ENCODE measurements around the gene CDK5RAP1. TPM values are rescaled to one million over a fixed set of nuclear protein-coding genes. Genes with fewer than 3 reads are reported as not detected.
A peak's percentile ranks its signal among the peaks of the same experiment; 100 is the strongest.

CDK5RAP1 gene
- total RNA-seq, 1 donor: 22.5 TPM

- no peak for TF ChIP-seq CTCF (IDR thresholded peaks at IDR 0.05; ENCODE audit: insufficient read depth, low read depth, low read length)
Observed at GRCh38 chr20:33387177-33387576, 14.1 kb downstream of the CDK5RAP1 start.

DNA sequence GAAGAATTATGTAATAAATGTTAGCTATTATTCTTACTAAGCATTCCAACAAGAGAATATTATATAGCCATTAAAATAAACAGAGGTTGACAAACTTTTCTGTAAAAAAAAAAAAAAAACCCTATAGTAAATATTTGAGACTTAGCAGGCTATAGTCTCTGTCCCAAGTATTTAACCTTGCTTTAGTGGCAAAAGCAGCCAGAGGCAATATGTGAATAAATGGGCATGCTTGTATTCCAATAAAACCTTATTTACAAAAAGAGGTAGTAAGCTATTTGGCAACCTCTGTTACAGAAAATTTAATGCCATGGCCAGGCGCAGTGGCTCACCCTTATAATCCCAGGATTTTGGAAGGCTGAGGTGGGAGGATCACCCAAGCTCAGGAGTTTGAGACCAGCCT, 14.6 kb downstream of the CDK5RAP1 start:
- no peak for DNase-seq (ENCODE audit: low read depth)
- no peak overlapping the region for H3K4me3 ChIP-seq (ENCODE audit: low read depth, low read length)
- no peak for TF ChIP-seq CTCF (IDR thresholded peaks at IDR 0.05; ENCODE audit: insufficient read depth, low read depth, low read length)

More at GRCh38 chr20:33387177-33387576, 14.1 kb downstream of the CDK5RAP1 start:
- H3K4me3 ChIP-seq (ENCODE audit: low read depth, low read length): no peak overlapping the region
- DNase-seq (ENCODE audit: low read depth): peak; percentile 91

GRCh38 chr20:33377366-33377765, 24.0 kb downstream of the CDK5RAP1 start:
- no peak for DNase-seq (ENCODE audit: low read depth)
- TF ChIP-seq CTCF (IDR thresholded peaks at IDR 0.05; ENCODE audit: insufficient read depth, low read depth, low read length): no peak
- H3K4me3 ChIP-seq (ENCODE audit: low read depth, low read length): no peak overlapping the region

GRCh38 chr20:33373735-33374605, 27.3 kb downstream of the CDK5RAP1 start:
- DNase-seq (ENCODE audit: low read depth): peak; percentile 89
- no peak overlapping the region for H3K4me3 ChIP-seq (ENCODE audit: low read depth, low read length)
- TF ChIP-seq CTCF (IDR thresholded peaks at IDR 0.05; ENCODE audit: insufficient read depth, low read depth, low read length): no peak

GRCh38 chr20:33372993-33373441, 28.3 kb downstream of the CDK5RAP1 start:
- DNase-seq (ENCODE audit: low read depth): peak; percentile 41
- TF ChIP-seq CTCF (IDR thresholded peaks at IDR 0.05; ENCODE audit: insufficient read depth, low read depth, low read length): no peak
- H3K4me3 ChIP-seq (ENCODE audit: low read depth, low read length): no peak overlapping the region

DNA sequence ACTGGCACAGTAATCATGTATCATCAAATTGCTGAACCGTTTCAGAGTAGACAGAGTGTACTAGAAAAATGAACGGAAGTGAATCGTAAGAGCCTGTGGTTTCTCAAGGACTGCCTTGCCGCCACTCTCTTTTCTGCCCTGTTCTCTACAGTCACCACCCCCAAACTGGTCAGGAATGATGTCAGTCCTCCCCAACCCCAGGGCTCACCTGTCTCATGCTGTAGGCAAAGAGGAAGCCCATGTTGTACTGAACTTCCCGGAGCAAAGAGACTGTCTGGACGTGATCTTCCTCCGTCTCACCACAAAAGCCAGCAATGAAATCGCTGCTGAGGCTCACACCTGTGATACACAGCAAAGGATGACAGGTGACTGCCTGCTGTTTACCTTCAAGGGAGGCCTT, 31.0 kb downstream of the CDK5RAP1 start:
- DNase-seq (ENCODE audit: low read depth): no peak
- no peak overlapping the region for H3K4me3 ChIP-seq (ENCODE audit: low read depth, low read length)
- no peak for TF ChIP-seq CTCF (IDR thresholded peaks at IDR 0.05; ENCODE audit: insufficient read depth, low read depth, low read length)

Data from fibroblast of villous mesenchyme (primary cell).